A204.1 (cell line): ENCODE data around the gene CGB3.

Experiments
- FAIRE-seq: peaks from 2 replicates; lab custom pipeline; 2012; peaks lifted over from hg19 to GRCh38; lab: Jason Lieb, UNC

CGB3 gene

GRCh38 chr19:48986211-48986610 is 37.9 kb downstream of the CGB3 start:
- FAIRE-seq, result no peak

GRCh38 chr19:48985711-48986110 is 38.4 kb downstream of the CGB3 start:
- no peak for FAIRE-seq

GRCh38 chr19:48982280-48982679 is 41.9 kb downstream of the CGB3 start:
- FAIRE-seq, result no peak

- FAIRE-seq, result no peak
Observed at GRCh38 chr19:48977061-48977460, 47.1 kb downstream of the CGB3 start.

GRCh38 chr19:48975947-48976847 is 47.9 kb downstream of the CGB3 start:
- no peak for FAIRE-seq
